Lung (tissue), 12 donors: ENCODE measurements around the gene NCLN. TPM values are rescaled to one million over a fixed set of nuclear protein-coding genes. Genes with fewer than 3 reads are reported as not detected.
"Not testable (repeated sequence)": the region's sequence is repeated elsewhere in the genome, so short reads cannot be mapped to it uniquely, and the experiment has no call there.

ENCODE experiments used
- ATAC-seq: fragments of 200-7000 bp; cut with Tn5 transposase; one replicate; pipeline ENCODE4 v1.9.1; 2020; ENCODE audit warnings: moderate number of reproducible peaks; ENCODE audit not compliant: insufficient read depth, low FRiP score
- DNase-seq, 3 donors: peaks; one replicate each; pipeline ENCODE4 v3.0.0-alpha.2; 2013 to 2017
- H3K27ac ChIP-seq, 2 donors: one replicate each; pipeline ENCODE4 v1.5.1; 2013; ENCODE audit warnings: mild to moderate bottlenecking in 2 of 2, moderate library complexity in 2 of 2, control low read depth in 1 of 2, inconsistent platforms in 1 of 2, low read depth in 1 of 2, low read length in 1 of 2
- H3K27me3 ChIP-seq, 3 donors: one replicate each; pipeline ENCODE4 v1.5.1; 2013; ENCODE audit warnings: low read length in 2 of 3; ENCODE audit not compliant: control insufficient read depth in 3 of 3, insufficient read depth in 3 of 3
- H3K36me3 ChIP-seq, 4 donors: one replicate each; pipeline ENCODE4 v1.5.1; 2013; ENCODE audit warnings: low read length in 4 of 4, mild to moderate bottlenecking in 1 of 4, moderate library complexity in 1 of 4; ENCODE audit not compliant: control insufficient read depth in 4 of 4, insufficient read depth in 4 of 4
- H3K4me1 ChIP-seq, 5 donors: one replicate each; pipeline ENCODE4 v1.5.1; 2013; ENCODE audit warnings: low read length in 5 of 5, mild to moderate bottlenecking in 2 of 5, moderate library complexity in 1 of 5; ENCODE audit not compliant: control insufficient read depth in 5 of 5, insufficient read depth in 5 of 5
- H3K4me3 ChIP-seq: one replicate; pipeline ENCODE4 v1.5.1; 2013; ENCODE audit warnings: mild to moderate bottlenecking, control low read depth, moderate library complexity
- H3K9ac ChIP-seq, 2 donors: one replicate each; pipeline ENCODE4 v1.5.1; 2013; ENCODE audit warnings: low read length in 2 of 2, control low read depth in 1 of 2; ENCODE audit not compliant: insufficient read depth in 1 of 2
- H3K9me3 ChIP-seq, 4 donors: one replicate each; pipeline ENCODE4 v1.5.1; 2013; ENCODE audit warnings: low read length in 3 of 4, mild to moderate bottlenecking in 1 of 4, moderate library complexity in 1 of 4; ENCODE audit not compliant: control insufficient read depth in 4 of 4, insufficient read depth in 3 of 4
- WGBS, 2 donors: extraction: QIAGEN DNeasy Blood & Tissue Kit; methylation state at CpG; one replicate each; pipeline ENCODE4 v1.1.7; 2013; 5-methylcytosine and 5-hydroxymethylcytosine counted together
- polyA plus RNA-seq, 2 donors: library from polyadenylated mRNA; stranded (reverse); fragments of 200-250 nt; gene quantifications; one replicate each; pipeline ENCODE4 v1.2.1, GENCODE V29; 2013
- total RNA-seq, 2 donors: library from RNA; depleted of rRNA in 1 of 2; stranded (reverse); fragments of >200 nt in 1 of 2; gene quantifications; one replicate each; pipeline ENCODE4 v1.2.1, GENCODE V29; 2014 to 2021
- TF ChIP-seq, protein P1 (sequence below): IDR thresholded peaks from 2 replicates; pipeline ENCODE4 v1.5.1; 2012; ENCODE audit warnings: mild to moderate bottlenecking; ENCODE audit errors: control extremely low read depth, extremely low read depth
- donor health status: control.
- donor health status: control.
- donor health status: Bipolar disorder and iron deficiency.
- donor health status: healthy.
- donor health status: DM: yes; HTN: yes; CAD: no.

NCLN gene
- total and polyA plus RNA-seq, 4 donors: 24.8 to 117 (median 63.1) TPM

DNA sequence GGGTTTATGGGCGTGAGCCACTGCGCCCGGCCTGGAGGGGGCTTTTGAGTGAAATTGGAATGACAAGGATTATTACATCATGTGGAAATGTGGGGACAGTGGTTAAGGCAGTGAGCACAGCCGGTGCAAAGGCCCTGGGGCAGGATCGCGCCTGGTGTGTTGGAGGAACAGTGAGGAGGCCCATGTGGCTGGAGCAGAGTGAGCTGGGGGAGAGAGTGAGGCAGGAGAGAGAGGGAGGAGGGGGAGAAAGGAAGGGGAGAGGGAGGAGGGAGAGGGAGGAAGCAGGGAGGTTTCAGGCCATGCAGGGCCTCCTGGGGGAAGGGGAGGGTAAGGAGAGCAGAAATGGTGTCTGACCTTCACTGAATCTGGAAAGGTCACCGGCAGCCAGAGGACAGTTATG, 27.4 kb downstream of the NCLN start:
- Histone ChIP-seq H3K27me3 (no peaks in the 10 kb centered on the region), H3K36me3 (peaks cover 0 to 11% (median 0%) of the 10 kb centered on the region in 4 donors), H3K9ac (no peak overlapping the region), H3K27ac (no peak overlapping the region), H3K9me3 (peaks cover 0 to 2% (median 0%) of the 10 kb centered on the region in 4 donors), H3K4me3 (no peak overlapping the region), H3K4me1 (peaks cover 0 to 1% (median 0%) of the 10 kb centered on the region in 5 donors)
- TF ChIP-seq, protein P1, sequence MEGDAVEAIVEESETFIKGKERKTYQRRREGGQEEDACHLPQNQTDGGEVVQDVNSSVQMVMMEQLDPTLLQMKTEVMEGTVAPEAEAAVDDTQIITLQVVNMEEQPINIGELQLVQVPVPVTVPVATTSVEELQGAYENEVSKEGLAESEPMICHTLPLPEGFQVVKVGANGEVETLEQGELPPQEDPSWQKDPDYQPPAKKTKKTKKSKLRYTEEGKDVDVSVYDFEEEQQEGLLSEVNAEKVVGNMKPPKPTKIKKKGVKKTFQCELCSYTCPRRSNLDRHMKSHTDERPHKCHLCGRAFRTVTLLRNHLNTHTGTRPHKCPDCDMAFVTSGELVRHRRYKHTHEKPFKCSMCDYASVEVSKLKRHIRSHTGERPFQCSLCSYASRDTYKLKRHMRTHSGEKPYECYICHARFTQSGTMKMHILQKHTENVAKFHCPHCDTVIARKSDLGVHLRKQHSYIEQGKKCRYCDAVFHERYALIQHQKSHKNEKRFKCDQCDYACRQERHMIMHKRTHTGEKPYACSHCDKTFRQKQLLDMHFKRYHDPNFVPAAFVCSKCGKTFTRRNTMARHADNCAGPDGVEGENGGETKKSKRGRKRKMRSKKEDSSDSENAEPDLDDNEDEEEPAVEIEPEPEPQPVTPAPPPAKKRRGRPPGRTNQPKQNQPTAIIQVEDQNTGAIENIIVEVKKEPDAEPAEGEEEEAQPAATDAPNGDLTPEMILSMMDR: no peak
- WGBS, 2 donors: 90 to 94% methylated on average over 7 of the region's 7 CpGs
- DNase-seq (no peak), ATAC-seq (no peak)

DNA sequence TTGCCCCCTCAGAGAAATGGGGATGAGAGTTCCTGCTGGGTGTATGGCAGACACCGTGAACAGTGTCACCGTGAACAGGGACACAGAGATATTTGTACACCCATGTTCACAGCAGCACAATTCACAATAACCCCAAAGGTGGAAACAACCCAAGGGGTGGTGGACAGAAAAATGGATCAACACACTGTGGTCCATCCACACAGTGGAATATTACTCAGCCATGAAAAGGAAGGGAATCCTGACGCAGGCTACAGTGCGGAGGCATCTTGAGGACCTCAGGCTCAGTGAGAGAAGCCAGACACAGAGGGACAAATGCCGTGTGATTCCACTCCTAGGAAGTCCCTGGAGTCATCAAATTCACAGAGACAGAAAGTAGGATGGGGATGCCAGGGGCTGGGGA, 31.1 kb downstream of the NCLN start:
- H3K9ac ChIP-seq: no peak overlapping the region
- H3K9me3 ChIP-seq: peaks cover 0 to 2% (median 0%) of the 10 kb centered on the region in 4 donors
- peaks cover 0 to 1% (median 0%) of the 10 kb centered on the region in 5 donors for H3K4me1 ChIP-seq
- no peak overlapping the region for H3K27ac ChIP-seq
- DNase-seq (no peak), ATAC-seq (no peak)
- TF ChIP-seq, protein P1: no peak
- H3K27me3 ChIP-seq: no peaks in the 10 kb centered on the region
- H3K36me3 ChIP-seq: no peaks in the 10 kb centered on the region
- 89 to 94% methylated on average over 5 of the region's 5 CpGs for WGBS, 2 donors
- no peak overlapping the region for H3K4me3 ChIP-seq

DNA sequence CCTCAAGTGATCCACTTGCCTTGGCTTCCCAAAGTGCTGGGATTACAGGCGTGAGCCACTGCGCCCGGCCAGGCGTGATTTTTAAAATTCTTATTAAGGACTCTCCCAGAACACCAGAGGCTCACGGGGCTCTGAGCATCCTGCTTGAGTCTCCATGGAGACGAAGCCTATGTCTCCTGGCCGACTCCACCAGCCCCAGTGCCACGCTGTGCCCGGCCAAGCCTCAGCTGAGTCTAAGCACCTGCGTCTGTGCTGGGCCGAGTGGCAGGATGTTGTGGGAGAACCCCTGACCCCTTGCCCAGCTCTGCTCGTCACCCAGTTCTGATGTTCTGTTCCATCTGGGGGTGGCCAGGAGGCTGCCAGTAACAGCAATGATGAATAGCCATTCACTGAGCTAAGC, 34.8 kb downstream of the NCLN start:
- 74 to 80% methylated on average over 11 to 12 of the region's 12 CpGs for WGBS, 2 donors
- ATAC-seq: no peak
- peaks cover 0 to 2% (median 0%) of the 10 kb centered on the region in 5 donors for H3K4me1 ChIP-seq
- H3K9me3 ChIP-seq: peaks cover 0 to 2% (median 0%) of the 10 kb centered on the region in 4 donors
- H3K9ac ChIP-seq: no peak overlapping the region
- no peaks in the 10 kb centered on the region for H3K36me3 ChIP-seq
- no peak overlapping the region for H3K4me3 ChIP-seq
- peaks cover 0 to 17% (median 5%) of the 10 kb centered on the region in 3 donors for H3K27me3 ChIP-seq
- TF ChIP-seq, protein P1: no peak
- no peak for DNase-seq
- H3K27ac ChIP-seq: no peak overlapping the region

DNA sequence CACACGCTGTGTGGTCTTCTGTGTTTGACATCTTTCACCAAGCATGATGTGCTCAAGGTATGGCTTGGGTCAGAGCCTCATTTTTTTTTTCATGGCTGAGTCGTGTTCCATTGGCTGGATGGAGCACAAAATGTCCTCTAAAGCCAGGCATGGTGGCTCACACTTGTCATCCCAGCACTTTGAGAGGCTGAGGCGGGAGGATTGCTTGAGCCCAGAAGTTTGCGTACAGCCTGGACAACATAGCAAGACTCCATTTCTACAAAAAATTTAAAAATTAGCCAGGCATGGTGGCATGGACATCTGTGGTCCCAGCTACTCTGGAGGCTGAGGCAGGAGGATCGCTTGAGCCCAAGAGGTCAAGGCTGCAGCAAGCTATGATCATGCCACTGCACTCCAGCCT, 35.8 kb downstream of the NCLN start:
- peaks cover 3 to 26% (median 8%) of the 10 kb centered on the region in 3 donors for H3K27me3 ChIP-seq
- H3K4me1 ChIP-seq, H3K27ac ChIP-seq, H3K9me3 ChIP-seq, DNase-seq, ATAC-seq, H3K9ac ChIP-seq, H3K4me3 ChIP-seq, H3K36me3 ChIP-seq: not testable (repeated sequence)
- WGBS, 2 donors: 82 to 98% methylated on average over 5 of the region's 5 CpGs
